HG02763 (cell line): ENCODE data around the gene PDE2A.

Experiments used
- ATAC-seq: cut with Tn5 transposase; IDR thresholded peaks from one replicate; pipeline ENCODE4 v1.9.1; 2021; ENCODE audit warnings: mild to moderate bottlenecking, moderate library complexity; ENCODE audit not compliant: unreplicated experiment

Gene PDE2A

GRCh38 chr11:72594493-72595291 lies 79.5 kb downstream of the PDE2A start:
- ATAC-seq, result no peak

- ATAC-seq, result no peak
These were observed 81.3 kb downstream of the PDE2A start for GRCh38 chr11:72592698-72593495.

GRCh38 chr11:72591785-72592502 lies 82.3 kb downstream of the PDE2A start:
- no peak for ATAC-seq

- ATAC-seq, result no peak
These were observed 83.2 kb downstream of the PDE2A start for GRCh38 chr11:72591023-72591422.

GRCh38 chr11:72589802-72590761 lies 84.1 kb downstream of the PDE2A start:
- no peak for ATAC-seq

- no peak for ATAC-seq
These were observed 85.5 kb downstream of the PDE2A start for GRCh38 chr11:72588421-72589410.

GRCh38 chr11:72587696-72588095 lies 86.5 kb downstream of the PDE2A start:
- no peak for ATAC-seq

- no peak for ATAC-seq
These were observed 87.7 kb downstream of the PDE2A start for GRCh38 chr11:72586321-72587090.

GRCh38 chr11:72585762-72586311 lies 88.4 kb downstream of the PDE2A start:
- no peak for ATAC-seq

GRCh38 chr11:72584939-72585597 lies 89.2 kb downstream of the PDE2A start:
- ATAC-seq, result no peak

- ATAC-seq, result no peak
These were observed 89.8 kb downstream of the PDE2A start for GRCh38 chr11:72584293-72584938.

GRCh38 chr11:72583616-72584292 lies 90.5 kb downstream of the PDE2A start:
- no peak for ATAC-seq

GRCh38 chr11:72583177-72583553 lies 91.1 kb downstream of the PDE2A start:
- no peak for ATAC-seq

GRCh38 chr11:72582206-72583176 lies 91.7 kb downstream of the PDE2A start:
- ATAC-seq, result no peak

GRCh38 chr11:72581067-72581466 lies 93.2 kb downstream of the PDE2A start:
- ATAC-seq, result no peak

- no peak for ATAC-seq
These were observed 93.6 kb downstream of the PDE2A start for GRCh38 chr11:72580642-72580950.
